HG03025 (cell line): ENCODE results near the gene DAPK3.

Source experiments
- ATAC-seq: cut with Tn5 transposase; IDR thresholded peaks from one replicate; pipeline ENCODE4 v1.9.1; 2021; ENCODE audit warnings: mild to moderate bottlenecking, moderate library complexity; ENCODE audit not compliant: unreplicated experiment, low FRiP score

The DAPK3 gene

GRCh38 chr19:3932931-3933810 is 37.7 kb downstream of the DAPK3 start, which contains the start of gene NMRK2:
TSS of gene NMRK2 (plus strand) at chr19:3933069. CDS start at chr19:3933672, 603 bp downstream.
- no peak for ATAC-seq

- no peak for ATAC-seq
These were observed 39.9 kb downstream of the DAPK3 start for GRCh38 chr19:3931041-3931440.

GRCh38 chr19:3923912-3924311 is 47.0 kb downstream of the DAPK3 start:
- no peak for ATAC-seq

DNA sequence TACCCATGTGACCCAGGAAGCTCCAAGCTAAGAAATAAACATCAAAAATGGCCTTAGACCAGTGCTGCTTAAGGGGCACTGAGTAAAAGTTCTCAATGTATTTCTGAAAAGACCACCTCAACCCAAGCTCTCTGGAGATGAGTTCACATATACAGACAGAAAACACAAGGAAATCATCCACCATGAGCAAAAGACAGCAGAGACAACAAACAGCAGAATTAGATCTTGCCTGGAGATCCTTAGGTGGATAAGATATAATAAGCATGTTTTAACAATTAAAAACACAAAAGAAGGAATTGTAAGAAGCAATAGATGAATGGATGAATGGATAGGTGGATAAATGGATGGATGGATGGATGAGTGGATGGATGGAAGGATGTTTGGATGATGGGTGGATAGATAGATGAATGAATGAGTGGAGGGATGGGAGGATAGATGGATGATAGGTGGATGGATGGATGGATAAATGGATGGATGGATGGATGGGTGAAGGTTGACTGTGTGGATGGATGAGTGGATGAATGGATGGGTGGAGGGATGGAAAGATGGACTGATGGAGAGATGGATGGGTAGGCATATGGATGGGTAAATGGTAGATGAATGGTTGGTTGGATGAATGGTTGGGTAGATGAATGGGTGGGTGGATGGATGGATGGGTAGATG is 47.7 kb downstream of the DAPK3 start:
- ATAC-seq: no peak

DNA sequence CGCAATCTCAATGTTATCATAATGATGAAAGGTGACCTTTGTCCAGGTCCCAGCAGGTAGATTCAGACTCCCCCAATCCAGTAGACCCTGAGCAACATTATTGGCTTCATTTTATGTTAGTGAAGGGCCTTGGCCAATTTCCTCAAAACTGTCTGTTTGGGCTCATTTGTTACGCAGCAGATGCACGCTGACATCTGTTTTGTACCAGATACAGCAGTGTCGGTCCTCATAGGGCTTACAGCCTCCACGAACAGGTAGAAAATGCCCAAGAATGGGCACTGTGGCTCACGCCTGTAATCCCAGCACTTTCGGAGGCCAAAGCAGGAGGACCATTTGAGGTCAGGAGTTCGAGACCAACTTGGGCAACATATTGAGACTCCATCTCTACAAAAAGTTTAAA is 51.1 kb downstream of the DAPK3 start:
- ATAC-seq: no peak

GRCh38 chr19:3916033-3916432 is 54.9 kb downstream of the DAPK3 start:
- no peak for ATAC-seq

GRCh38 chr19:3914199-3914598 is 56.7 kb downstream of the DAPK3 start:
- ATAC-seq: no peak

GRCh38 chr19:3910105-3910504 is 60.8 kb downstream of the DAPK3 start:
- ATAC-seq: no peak
